Naive B cell (primary cell): Measurements from ENCODE around the gene ICAM4. TPM values are rescaled to one million over a fixed set of nuclear protein-coding genes. Genes with fewer than 3 reads are reported as not detected.

Experiments used
- ATAC-seq, 2 donors: fragments of 150-1000 bp; cut with Tn5 transposase; 2 replicates each; pipeline ENCODE4 v1.10.0; 2021; ENCODE audit warnings: low read depth in 2 of 2, mild to moderate bottlenecking in 2 of 2, moderate library complexity in 2 of 2
- DNase-seq: peaks from one replicate; pipeline ENCODE4 v3.0.0; 2022
- H3K27ac Mint-ChIP-seq, 6 donors: one replicate each; pipeline ENCODE4 v1.8.0; 2020 to 2022; ENCODE audit warnings: mild to moderate bottlenecking in 6 of 6, mixed read lengths in 6 of 6, moderate library complexity in 5 of 6, inconsistent platforms in 2 of 6
- H3K27me3 Mint-ChIP-seq, 3 donors: one replicate each; pipeline ENCODE4 v1.8.0; 2021 to 2022; ENCODE audit warnings: mixed read lengths in 3 of 3, mild to moderate bottlenecking in 1 of 3
- H3K36me3 Mint-ChIP-seq, 2 donors: one replicate each; pipeline ENCODE4 v1.8.0; 2020 to 2022; ENCODE audit warnings: mixed read lengths in 2 of 2, inconsistent platforms in 1 of 2, mild to moderate bottlenecking in 1 of 2
- H3K4me1 Mint-ChIP-seq, 3 donors: one replicate each; pipeline ENCODE4 v1.8.0; 2020 to 2022; ENCODE audit warnings: mixed read lengths in 3 of 3, inconsistent platforms in 1 of 3, mild to moderate bottlenecking in 1 of 3, moderate library complexity in 1 of 3
- H3K4me3 Mint-ChIP-seq, 8 donors: one replicate each; pipeline ENCODE4 v1.8.0; 2020 to 2022; ENCODE audit warnings: mild to moderate bottlenecking in 8 of 8, mixed read lengths in 8 of 8, moderate library complexity in 8 of 8, inconsistent platforms in 2 of 8
- H3K9me3 Mint-ChIP-seq, 7 donors: one replicate each; pipeline ENCODE4 v1.8.0; 2020 to 2022; ENCODE audit warnings: mixed read lengths in 7 of 7, mild to moderate bottlenecking in 5 of 7, inconsistent platforms in 2 of 7, moderate library complexity in 1 of 7
- polyA plus RNA-seq, 6 donors: library from polyadenylated mRNA; unstranded; fragments of 300-500 nt; fragmentation: Illumina TruSeq; gene quantifications; one replicate each; pipeline ENCODE4 v1.2.3, GENCODE V29; 2021; ENCODE audit warnings: low read depth in 6 of 6

The ICAM4 gene
- polyA plus RNA-seq, 6 donors from 2014 or later = not detected

DNA sequence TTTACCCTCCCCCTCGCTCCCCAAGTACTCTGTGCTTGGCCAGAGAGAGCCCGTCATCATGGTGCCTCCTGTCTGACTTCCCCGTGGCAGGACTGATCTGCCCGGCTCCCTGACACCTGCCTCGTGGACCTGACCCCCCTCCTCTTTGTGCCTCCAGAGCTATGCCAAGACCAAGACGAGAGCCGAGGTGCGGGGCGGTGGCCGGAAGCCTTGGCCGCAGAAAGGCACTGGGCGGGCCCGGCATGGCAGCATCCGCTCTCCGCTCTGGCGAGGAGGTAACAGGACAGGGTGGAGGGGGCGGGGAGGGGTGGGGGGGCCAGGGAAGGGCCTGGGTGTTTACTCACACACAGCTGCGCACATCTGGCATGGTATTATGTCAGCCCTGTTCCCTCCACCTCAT lies 30.2 kb upstream of the ICAM4 start:
- Mint-ChIP-seq H3K9me3 (no peaks in the 10 kb centered on the region), H3K27me3 (no peaks in the 10 kb centered on the region), H3K36me3 (peaks cover 12 to 22% of the 10 kb centered on the region in 2 donors), H3K27ac (peak overlapping the region in 1 of 6 donors; percentile 5), H3K4me3 (no peak overlapping the region), H3K4me1 (peaks cover 18 to 43% (median 19%) of the 10 kb centered on the region in 3 donors)
- ATAC-seq (no peak), DNase-seq (no peak)

DNA sequence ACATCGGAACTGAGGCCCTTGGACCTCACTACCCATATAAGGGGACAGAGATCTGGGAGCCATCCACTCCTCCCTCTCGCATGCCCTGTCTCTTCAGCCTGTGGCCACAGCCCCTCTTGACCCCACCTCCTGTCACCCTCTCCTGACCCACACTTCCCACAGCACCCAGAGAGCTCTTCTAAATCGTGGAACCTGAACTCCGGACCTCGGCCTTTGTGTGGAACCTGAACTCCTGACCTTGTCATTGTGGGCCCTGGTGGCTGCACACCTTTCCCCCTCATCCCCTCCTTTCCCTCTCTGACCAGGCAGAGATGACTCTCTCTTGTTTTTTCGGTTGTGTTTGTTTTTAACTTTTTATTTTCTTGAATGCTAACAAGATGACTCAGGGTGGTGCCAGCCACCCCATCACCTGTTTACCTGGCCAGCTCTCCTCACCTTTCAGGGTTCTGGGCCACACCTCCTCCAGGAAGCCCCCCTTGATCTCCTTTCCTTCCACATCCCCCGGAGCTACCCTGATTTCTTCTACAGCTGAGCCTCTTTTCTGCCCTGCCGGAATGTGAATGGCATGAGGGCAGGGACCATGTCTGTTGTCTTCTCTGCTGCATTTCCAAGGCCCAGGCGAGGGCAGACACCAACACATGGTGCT lies 29.7 kb upstream of the ICAM4 start:
- H3K4me1 Mint-ChIP-seq = peaks cover 14 to 39% (median 15%) of the 10 kb centered on the region in 3 donors
- H3K27me3 Mint-ChIP-seq = no peaks in the 10 kb centered on the region
- DNase-seq (no peak), ATAC-seq (no peak)
- H3K9me3 Mint-ChIP-seq = no peaks in the 10 kb centered on the region
- H3K4me3 Mint-ChIP-seq = peak overlapping the region in 3 of 8 donors; percentile 2 to 64 (median 60)
- peaks cover 12 to 22% of the 10 kb centered on the region in 2 donors for H3K36me3 Mint-ChIP-seq
- peak overlapping the region in 4 of 6 donors; percentile 5 to 88 (median 40) for H3K27ac Mint-ChIP-seq

DNA sequence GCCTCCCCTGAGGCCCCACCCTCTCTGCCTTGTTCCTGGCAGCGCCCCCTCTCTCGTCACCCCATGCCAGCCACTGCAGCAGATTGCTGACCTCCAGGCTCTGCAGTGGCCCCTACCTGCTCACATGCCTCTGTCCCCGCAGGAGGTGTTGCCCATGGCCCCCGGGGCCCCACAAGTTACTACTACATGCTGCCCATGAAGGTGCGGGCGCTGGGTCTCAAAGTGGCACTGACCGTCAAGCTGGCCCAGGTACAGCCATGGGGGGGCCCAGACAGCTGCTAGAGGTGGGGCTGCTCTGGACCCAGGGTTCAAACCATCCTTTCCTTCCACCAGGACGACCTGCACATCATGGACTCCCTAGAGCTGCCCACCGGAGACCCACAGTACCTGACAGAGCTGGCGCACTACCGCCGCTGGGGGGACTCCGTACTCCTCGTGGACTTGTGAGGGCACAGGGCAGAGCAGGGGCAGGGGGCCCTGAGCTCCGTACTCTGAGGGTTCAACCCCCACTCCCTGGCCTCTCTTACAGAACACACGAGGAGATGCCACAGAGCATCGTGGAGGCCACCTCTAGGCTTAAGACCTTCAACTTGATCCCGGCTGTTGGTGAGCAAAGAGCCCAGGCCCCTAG lies 28.6 kb upstream of the ICAM4 start:
- ATAC-seq = no peak
- H3K27ac Mint-ChIP-seq = no peak overlapping the region
- peaks cover 12 to 22% of the 10 kb centered on the region in 2 donors for H3K36me3 Mint-ChIP-seq
- DNase-seq = no peak
- H3K9me3 Mint-ChIP-seq = no peaks in the 10 kb centered on the region
- H3K4me3 Mint-ChIP-seq = no peak overlapping the region
- no peaks in the 10 kb centered on the region for H3K27me3 Mint-ChIP-seq
- H3K4me1 Mint-ChIP-seq = peaks cover 7 to 34% (median 15%) of the 10 kb centered on the region in 3 donors

DNA sequence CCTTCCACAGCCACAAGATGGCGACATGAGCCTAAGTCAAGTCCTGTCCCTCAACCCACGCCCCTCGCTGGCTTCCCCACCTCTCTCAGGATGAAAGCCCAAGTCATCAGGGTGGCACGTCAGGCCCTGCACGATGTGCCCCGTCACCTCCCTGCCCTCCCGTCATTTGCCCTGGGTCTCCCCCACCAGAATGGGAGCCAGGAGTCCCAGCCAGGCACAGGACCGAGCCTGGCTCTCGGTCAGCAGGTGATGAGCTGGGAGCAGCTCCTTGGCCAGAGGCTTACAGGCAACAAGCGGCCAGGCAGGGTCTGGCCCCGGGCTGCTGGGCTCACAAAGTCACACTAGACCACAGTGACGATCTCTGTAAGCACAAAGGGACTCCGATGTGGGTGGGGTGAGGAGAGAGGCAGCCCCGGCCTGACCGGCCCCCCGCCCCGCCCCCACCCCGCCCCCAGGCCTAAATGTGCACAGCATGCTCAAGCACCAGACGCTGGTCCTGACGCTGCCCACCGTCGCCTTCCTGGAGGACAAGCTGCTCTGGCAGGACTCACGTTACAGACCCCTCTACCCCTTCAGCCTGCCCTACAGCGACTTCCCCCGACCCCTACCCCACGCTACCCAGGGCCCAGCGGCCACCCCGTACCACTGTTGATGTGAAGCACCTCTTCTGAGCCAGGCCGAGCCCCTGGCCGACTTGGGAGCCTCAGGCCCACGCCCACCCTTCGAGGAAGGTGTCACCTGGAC lies 27.4 kb upstream of the ICAM4 start:
- Mint-ChIP-seq H3K4me1 (peaks cover 2 to 25% (median 11%) of the 10 kb centered on the region in 3 donors), H3K27me3 (no peaks in the 10 kb centered on the region), H3K36me3 (peaks cover 12 to 22% of the 10 kb centered on the region in 2 donors), H3K9me3 (no peaks in the 10 kb centered on the region), H3K4me3 (peak overlapping the region in 1 of 8 donors; percentile 64), H3K27ac (peak overlapping the region in 1 of 6 donors; percentile 69)
- DNase-seq = peak; percentile 78
- peak; percentile 88 to 97 for ATAC-seq

DNA sequence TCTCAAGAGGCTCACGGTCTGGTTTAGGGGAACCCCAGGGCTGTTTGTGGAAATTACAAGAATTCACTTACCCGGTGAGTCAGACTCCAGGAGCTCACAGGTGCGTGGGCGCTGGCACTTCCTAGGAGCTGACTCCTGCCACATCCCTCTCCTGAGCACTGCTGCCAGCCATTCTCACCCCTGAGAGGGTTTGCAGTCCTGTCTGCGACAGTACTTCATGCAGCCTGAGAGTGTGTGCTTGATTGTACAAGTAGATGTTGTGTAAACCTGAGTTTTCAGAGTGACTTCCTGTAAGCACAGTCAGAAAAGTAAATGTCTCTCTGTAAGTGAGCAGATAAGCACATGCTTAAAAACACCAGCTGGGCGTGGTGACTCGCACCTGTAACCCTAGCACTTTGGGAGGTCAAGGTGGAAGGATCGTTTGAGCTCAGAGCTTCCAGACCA lies 26.6 kb upstream of the ICAM4 start:
- H3K9me3 Mint-ChIP-seq = no peaks in the 10 kb centered on the region

DNA sequence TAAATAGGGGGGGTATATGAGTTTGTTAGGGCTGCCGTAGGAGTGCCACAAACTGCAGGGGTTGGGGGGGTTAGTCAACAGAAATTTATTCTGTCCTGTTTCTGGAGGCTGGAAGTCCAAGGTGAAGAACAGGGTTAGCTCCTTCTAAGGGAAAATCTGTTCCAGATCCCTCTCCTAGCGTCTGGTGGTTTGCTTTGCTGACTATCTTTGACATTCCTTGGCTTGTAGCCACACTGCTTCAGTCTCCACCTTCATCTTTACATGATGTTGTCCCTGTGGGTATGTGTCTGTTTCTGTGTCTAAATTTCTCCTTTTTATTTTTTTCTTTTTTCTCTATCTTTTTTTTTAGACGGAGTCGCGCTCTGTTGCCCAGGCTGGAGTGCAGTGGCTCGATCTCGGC lies 24.0 kb upstream of the ICAM4 start:
- ATAC-seq = no peak
- no peaks in the 10 kb centered on the region for H3K27me3 Mint-ChIP-seq
- DNase-seq = no peak
- no peak overlapping the region for H3K27ac Mint-ChIP-seq
- peaks cover under 1 to 3% of the 10 kb centered on the region in 2 donors for H3K36me3 Mint-ChIP-seq
- peaks cover 0 to 5% (median 0%) of the 10 kb centered on the region in 3 donors for H3K4me1 Mint-ChIP-seq
- no peak overlapping the region for H3K4me3 Mint-ChIP-seq
- no peaks in the 10 kb centered on the region for H3K9me3 Mint-ChIP-seq

More for the DNA sequence above, 26.6 kb upstream of the ICAM4 start:
- DNase-seq (no peak), ATAC-seq (no peak)
- H3K27ac Mint-ChIP-seq = peak overlapping the region in 1 of 6 donors; percentile 54
- no peak overlapping the region for H3K4me3 Mint-ChIP-seq
- H3K27me3 Mint-ChIP-seq = no peaks in the 10 kb centered on the region
- peaks cover 0 to 21% (median 11%) of the 10 kb centered on the region in 3 donors for H3K4me1 Mint-ChIP-seq
- H3K36me3 Mint-ChIP-seq = peaks cover 10 to 20% of the 10 kb centered on the region in 2 donors

DNA sequence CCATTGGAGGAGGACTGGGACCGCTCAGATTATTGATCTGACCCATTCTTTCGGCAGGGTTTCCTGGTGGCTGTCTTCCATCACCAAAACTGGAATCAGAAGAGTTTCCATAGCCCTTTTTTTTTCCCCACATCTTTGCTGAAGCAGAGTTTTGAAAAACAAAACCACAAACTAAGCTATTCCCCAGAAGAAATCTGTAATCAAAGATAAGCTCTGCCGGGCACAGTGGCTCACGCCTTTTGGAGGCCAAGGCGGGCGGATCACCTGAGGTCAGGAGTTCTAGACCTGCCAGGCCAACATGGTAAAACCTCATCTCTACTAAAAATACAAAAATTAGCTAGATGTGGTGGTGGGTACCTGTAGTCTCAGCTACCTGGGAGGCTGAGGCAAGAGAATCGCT lies 20.0 kb upstream of the ICAM4 start:
- Mint-ChIP-seq H3K9me3 (no peaks in the 10 kb centered on the region), H3K4me1 (peaks cover 13 to 24% (median 20%) of the 10 kb centered on the region in 3 donors), H3K27ac (peak overlapping the region in 2 of 6 donors; percentile 21 to 66), H3K36me3 (no peaks in the 10 kb centered on the region), H3K27me3 (no peaks in the 10 kb centered on the region), H3K4me3 (no peak overlapping the region)
- DNase-seq (no peak), ATAC-seq (no peak)

DNA sequence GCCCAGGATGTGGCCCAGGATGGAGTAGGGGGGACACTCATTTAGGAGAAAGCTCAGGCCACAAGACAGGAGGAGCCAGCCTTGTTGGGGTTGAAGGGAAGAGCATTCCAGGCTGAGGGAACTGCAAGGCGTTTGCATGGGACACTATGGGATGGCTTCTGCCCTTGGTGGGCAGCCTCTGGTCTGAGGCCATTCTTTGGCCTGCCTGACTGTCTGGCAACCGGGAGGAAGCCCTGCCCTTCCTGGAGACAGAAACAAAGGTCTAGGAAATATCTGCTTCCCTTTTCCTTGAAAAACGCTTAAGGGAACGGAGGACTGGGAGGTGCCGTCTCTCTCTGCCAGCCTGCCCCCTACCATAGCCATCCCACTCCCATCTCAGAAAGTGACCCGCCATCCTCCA lies 18.7 kb upstream of the ICAM4 start:
- no peaks in the 10 kb centered on the region for H3K27me3 Mint-ChIP-seq
- ATAC-seq (no peak), DNase-seq (no peak)
- H3K36me3 Mint-ChIP-seq = no peaks in the 10 kb centered on the region
- H3K27ac Mint-ChIP-seq = peak overlapping the region in 1 of 6 donors; percentile 42
- H3K4me1 Mint-ChIP-seq = peaks cover 19 to 33% (median 30%) of the 10 kb centered on the region in 3 donors
- H3K9me3 Mint-ChIP-seq = no peaks in the 10 kb centered on the region
- peak overlapping the region in 1 of 8 donors; percentile 66 for H3K4me3 Mint-ChIP-seq

DNA sequence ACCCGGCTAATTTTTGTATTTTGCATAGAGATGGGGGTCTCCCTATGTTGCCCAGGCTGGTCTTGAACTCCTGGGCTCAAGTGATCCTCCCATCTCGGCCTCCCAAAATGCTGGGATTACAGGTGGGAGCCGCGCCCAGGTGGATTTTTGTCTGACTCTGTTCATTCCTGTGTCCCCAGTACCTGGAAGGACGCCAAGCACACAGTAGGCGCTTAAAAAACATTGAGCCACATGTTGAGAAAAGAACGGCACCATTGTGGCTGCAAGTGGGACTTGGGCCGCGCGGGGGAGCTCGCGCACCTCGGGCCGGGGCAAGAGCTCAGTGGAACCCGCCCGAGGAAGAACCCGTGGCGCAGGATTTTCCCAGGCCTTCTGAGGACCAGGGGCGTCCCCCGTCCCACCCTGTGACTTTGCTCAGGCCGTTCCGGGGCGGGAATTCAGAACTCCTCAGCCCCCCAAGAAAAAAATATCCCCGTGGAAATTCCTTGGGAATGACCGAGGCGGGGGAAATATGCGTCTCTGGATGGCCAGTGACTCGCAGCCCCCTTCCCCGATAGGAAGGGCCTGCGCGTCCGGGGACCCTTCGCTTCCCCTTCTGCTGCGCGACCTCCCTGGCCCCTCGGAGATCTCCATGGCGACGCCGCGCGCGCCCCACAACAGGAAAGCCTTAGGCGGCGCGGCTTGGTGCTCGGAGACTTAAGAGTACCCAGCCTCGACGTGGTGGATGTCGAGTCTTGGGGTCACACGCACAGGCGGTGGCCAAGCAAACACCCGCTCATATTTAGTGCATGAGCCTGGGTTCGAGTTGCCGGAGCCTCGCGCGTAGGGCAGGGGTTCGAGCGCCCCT lies 17.2 kb upstream of the ICAM4 start:
- peak; percentile 49 to 54 for ATAC-seq
- Mint-ChIP-seq H3K27ac (peak overlapping the region; percentile 97 to 100 (median 99)), H3K9me3 (no peaks in the 10 kb centered on the region)

DNA sequence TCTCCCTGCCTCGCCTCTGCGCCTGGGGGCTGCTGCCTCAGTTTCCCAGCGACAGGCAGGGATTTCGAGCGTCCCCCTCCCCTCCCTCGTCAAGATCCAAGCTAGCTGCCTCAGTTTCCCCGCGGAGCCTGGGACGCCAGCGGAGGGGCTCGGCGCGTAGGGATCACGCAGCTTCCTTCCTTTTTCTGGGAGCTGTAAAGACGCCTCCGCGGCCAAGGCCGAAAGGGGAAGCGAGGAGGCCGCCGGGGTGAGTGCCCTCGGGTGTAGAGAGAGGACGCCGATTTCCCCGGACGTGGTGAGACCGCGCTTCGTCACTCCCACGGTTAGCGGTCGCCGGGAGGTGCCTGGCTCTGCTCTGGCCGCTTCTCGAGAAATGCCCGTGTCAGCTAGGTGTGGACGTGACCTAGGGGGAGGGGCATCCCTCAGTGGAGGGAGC lies 16.6 kb upstream of the ICAM4 start:
- H3K4me1 Mint-ChIP-seq = peaks cover 23 to 38% (median 36%) of the 10 kb centered on the region in 3 donors
- no peaks in the 10 kb centered on the region for H3K27me3 Mint-ChIP-seq
- peak; percentile 92 for DNase-seq
- no peaks in the 10 kb centered on the region for H3K9me3 Mint-ChIP-seq
- H3K4me3 Mint-ChIP-seq = peak overlapping the region; percentile 84 to 96 (median 90)
- peak; percentile 59 to 66 for ATAC-seq
- H3K36me3 Mint-ChIP-seq = peaks cover 0 to 5% of the 10 kb centered on the region in 2 donors
- H3K27ac Mint-ChIP-seq = peak overlapping the region; percentile 97 to 100 (median 99)

More for the DNA sequence above, 17.2 kb upstream of the ICAM4 start:
- peaks cover 23 to 38% (median 34%) of the 10 kb centered on the region in 3 donors for H3K4me1 Mint-ChIP-seq
- H3K27me3 Mint-ChIP-seq = no peaks in the 10 kb centered on the region
- peak overlapping the region; percentile 84 to 96 (median 90) for H3K4me3 Mint-ChIP-seq
- peaks cover 0 to 5% of the 10 kb centered on the region in 2 donors for H3K36me3 Mint-ChIP-seq
- DNase-seq = peak; percentile 84

DNA sequence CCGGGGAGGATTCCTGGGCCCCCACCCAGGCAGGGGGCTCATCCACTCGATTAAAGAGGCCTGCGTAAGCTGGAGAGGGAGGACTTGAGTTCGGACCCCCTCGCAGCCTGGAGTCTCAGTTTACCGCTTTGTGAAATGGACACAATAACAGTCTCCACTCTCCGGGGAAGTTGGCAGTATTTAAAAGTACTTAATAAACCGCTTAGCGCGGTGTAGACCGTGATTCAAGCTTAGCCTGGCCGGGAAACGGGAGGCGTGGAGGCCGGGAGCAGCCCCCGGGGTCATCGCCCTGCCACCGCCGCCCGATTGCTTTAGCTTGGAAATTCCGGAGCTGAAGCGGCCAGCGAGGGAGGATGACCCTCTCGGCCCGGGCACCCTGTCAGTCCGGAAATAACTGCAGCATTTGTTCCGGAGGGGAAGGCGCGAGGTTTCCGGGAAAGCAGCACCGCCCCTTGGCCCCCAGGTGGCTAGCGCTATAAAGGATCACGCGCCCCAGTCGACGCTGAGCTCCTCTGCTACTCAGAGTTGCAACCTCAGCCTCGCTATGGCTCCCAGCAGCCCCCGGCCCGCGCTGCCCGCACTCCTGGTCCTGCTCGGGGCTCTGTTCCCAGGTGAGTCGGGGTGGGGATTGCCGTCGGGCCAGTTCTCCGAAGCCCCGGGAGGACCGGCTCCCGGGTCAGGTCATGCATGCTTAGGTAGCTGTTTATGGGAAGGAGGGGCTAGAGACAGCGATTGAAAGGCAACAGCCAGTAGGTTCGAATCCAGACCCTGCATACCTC lies 15.9 kb upstream of the ICAM4 start, which contains the start of gene ICAM1:
Gene ICAM1 (plus strand): TSS at position 505 of the 779 bp plus-strand sequence. CDS start 40 bp downstream, at position 545.
- DNase-seq = peak; percentile 81

More for the DNA sequence above, 15.9 kb upstream of the ICAM4 start, which contains the start of gene ICAM1:
- Mint-ChIP-seq H3K4me3 (peak within 1 kb of the TSS; percentile 84 to 96 (median 90)), H3K27me3 (no peaks in the 10 kb centered on the region), H3K4me1 (peaks cover 23 to 38% (median 36%) of the 10 kb centered on the region in 3 donors), H3K36me3 (peaks cover 0 to 5% of the 10 kb centered on the region in 2 donors), H3K27ac (peak within 1 kb of the TSS; percentile 97 to 100 (median 99)), H3K9me3 (no peaks in the 10 kb centered on the region)
- peak; percentile 44 to 46 for ATAC-seq
